GM21528 (cell line): ENCODE results near the gene TRIM14.
"Not testable (repeated sequence)": the region's sequence is repeated elsewhere in the genome, so short reads cannot be mapped to it uniquely, and the experiment has no call there.

Experiments
- ATAC-seq: cut with Tn5 transposase; IDR thresholded peaks from one replicate; pipeline ENCODE4 v1.9.1; 2021; ENCODE audit warnings: mild to moderate bottlenecking, moderate library complexity; ENCODE audit not compliant: unreplicated experiment, low FRiP score

TRIM14 gene

GRCh38 chr9:98085944-98086343 lies 33.1 kb downstream of the TRIM14 start:
- no peak for ATAC-seq

GRCh38 chr9:98085058-98085457 lies 34.0 kb downstream of the TRIM14 start:
- no peak for ATAC-seq

- no peak for ATAC-seq
Measured at GRCh38 chr9:98084396-98084795, 34.6 kb downstream of the TRIM14 start.

GRCh38 chr9:98083566-98084183 lies 35.3 kb downstream of the TRIM14 start:
- ATAC-seq = no peak

- ATAC-seq = no peak
Measured at GRCh38 chr9:98083061-98083501, 35.9 kb downstream of the TRIM14 start.

- no peak for ATAC-seq
Measured at GRCh38 chr9:98081477-98082219, 37.4 kb downstream of the TRIM14 start.

- ATAC-seq = no peak
Measured at GRCh38 chr9:98080780-98081179, 38.2 kb downstream of the TRIM14 start.

- no peak for ATAC-seq
Measured at GRCh38 chr9:98080326-98080725, 38.7 kb downstream of the TRIM14 start.

- ATAC-seq = no peak
Measured at GRCh38 chr9:98078895-98079294, 40.1 kb downstream of the TRIM14 start.

- not testable (repeated sequence) for ATAC-seq
Measured at GRCh38 chr9:98076514-98076890, 42.5 kb downstream of the TRIM14 start.

- ATAC-seq = no peak
Measured at GRCh38 chr9:98075332-98075805, 43.7 kb downstream of the TRIM14 start.

- ATAC-seq = no peak
Measured at GRCh38 chr9:98074115-98074990, 44.7 kb downstream of the TRIM14 start.

GRCh38 chr9:98071737-98072136 lies 47.3 kb downstream of the TRIM14 start:
- ATAC-seq = no peak

- ATAC-seq = no peak
Measured at GRCh38 chr9:98070704-98071103, 48.3 kb downstream of the TRIM14 start.

GRCh38 chr9:98069551-98069950 lies 49.5 kb downstream of the TRIM14 start:
- no peak for ATAC-seq

GRCh38 chr9:98067184-98067583 lies 51.8 kb downstream of the TRIM14 start:
- no peak for ATAC-seq

GRCh38 chr9:98066235-98066634 lies 52.8 kb downstream of the TRIM14 start:
- no peak for ATAC-seq

- no peak for ATAC-seq
Measured at GRCh38 chr9:98064623-98065392, 54.2 kb downstream of the TRIM14 start.

- ATAC-seq = no peak
Measured at GRCh38 chr9:98062161-98062560, 56.9 kb downstream of the TRIM14 start.

GRCh38 chr9:98057138-98057799 lies 61.8 kb downstream of the TRIM14 start:
- no peak for ATAC-seq
